Measurements from ENCODE around the gene CD226. TPM values are rescaled to one million over a fixed set of nuclear protein-coding genes. Genes with fewer than 3 reads are reported as not detected.
"Not testable (repeated sequence)": the region's sequence is repeated elsewhere in the genome, so short reads cannot be mapped to it uniquely, and the experiment has no call there.

CD226 gene
- total RNA-seq, 4 donors from 2014 or later: 0.17 to 2.7 (median 0.34) TPM

GRCh38 chr18:69870736-69871135 lies 76.9 kb downstream of the CD226 start:
- Histone ChIP-seq H3K27ac (replicated peaks in 1 of 4) (no peak overlapping the region), H3K9me3 (no peaks in the 10 kb centered on the region), H3K36me3 (no peaks in the 10 kb centered on the region), H3K4me3 (no peak overlapping the region), H3K27me3 (no peaks in the 10 kb centered on the region), H3K4me1 (no peaks in the 10 kb centered on the region)
- no peak for DNase-seq (ENCODE audit: extremely low spot score)
- intact Hi-C loops (cut with DNase I): no loop called here
- WGBS: 82% methylated on average over 4 of the region's 4 CpGs
- no peak for TF ChIP-seq CTCF (IDR thresholded peaks at IDR 0.05)
- no peak for TF ChIP-seq POLR2A (IDR thresholded peaks at IDR 0.05; ENCODE audit: low read depth)
- TF ChIP-seq POLR2AphosphoS5 (IDR thresholded peaks at IDR 0.05): no peak
- TF ChIP-seq EP300 (IDR thresholded peaks at IDR 0.05): no peak

- 91% methylated on average over 4 of the region's 4 CpGs for WGBS
- intact Hi-C loops (cut with DNase I): no loop called here
- Histone ChIP-seq H3K9me3 (no peaks in the 10 kb centered on the region), H3K36me3 (no peaks in the 10 kb centered on the region), H3K27me3 (no peaks in the 10 kb centered on the region), H3K4me3 (no peak overlapping the region), H3K4me1 (no peaks in the 10 kb centered on the region), H3K27ac (replicated peaks in 1 of 4) (no peak overlapping the region)
- TF ChIP-seq EP300 (IDR thresholded peaks at IDR 0.05) (no peak), POLR2A (IDR thresholded peaks at IDR 0.05; ENCODE audit: low read depth) (no peak), POLR2AphosphoS5 (IDR thresholded peaks at IDR 0.05) (no peak), CTCF (IDR thresholded peaks at IDR 0.05) (no peak)
- DNase-seq (ENCODE audit: extremely low spot score): no peak
Measured at GRCh38 chr18:69866212-69866611, 81.5 kb downstream of the CD226 start.

DNA sequence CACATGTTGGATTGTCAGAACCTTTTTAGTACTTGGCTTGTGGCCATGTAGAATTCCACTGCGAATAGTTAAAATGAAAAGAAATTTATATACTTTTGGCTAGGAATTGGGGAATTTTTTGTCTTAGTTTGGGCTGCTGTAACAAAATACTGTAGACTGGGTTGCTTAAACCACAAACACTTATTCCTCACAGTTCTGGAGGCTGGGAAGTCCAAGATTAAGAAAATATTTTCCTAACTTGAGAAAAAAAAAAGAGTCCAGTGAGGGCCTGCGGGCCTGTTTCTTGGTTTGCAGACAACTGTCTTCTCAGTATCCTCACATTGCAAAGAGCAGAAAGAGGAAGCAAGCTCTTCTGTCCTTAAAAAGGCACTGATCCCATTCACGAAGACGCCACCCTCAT lies 81.9 kb downstream of the CD226 start:
- Histone ChIP-seq H3K27ac (replicated peaks in 1 of 4) (no peak overlapping the region), H3K9me3 (no peaks in the 10 kb centered on the region), H3K36me3 (no peaks in the 10 kb centered on the region), H3K4me3 (no peak overlapping the region), H3K27me3 (no peaks in the 10 kb centered on the region), H3K4me1 (no peaks in the 10 kb centered on the region)
- WGBS: 56% methylated on average over 4 of the region's 4 CpGs
- no peak for DNase-seq (ENCODE audit: extremely low spot score)
- intact Hi-C loops (cut with DNase I): no loop called here
- TF ChIP-seq EP300 (IDR thresholded peaks at IDR 0.05) (no peak), POLR2AphosphoS5 (IDR thresholded peaks at IDR 0.05) (no peak), POLR2A (IDR thresholded peaks at IDR 0.05; ENCODE audit: low read depth) (no peak)

- whole genome bisulfite sequencing: 92% methylated on average over 6 of the region's 6 CpGs
- DNase-seq (ENCODE audit: extremely low spot score); intact Hi-C loops (cut with DNase I); H3K4me3 ChIP-seq; H3K27me3 ChIP-seq; H3K36me3 ChIP-seq; H3K4me1 ChIP-seq; H3K9me3 ChIP-seq; H3K27ac ChIP-seq (replicated peaks in 1 of 4): not testable (repeated sequence)
Measured at GRCh38 chr18:69864802-69865201, 82.9 kb downstream of the CD226 start.

DNA sequence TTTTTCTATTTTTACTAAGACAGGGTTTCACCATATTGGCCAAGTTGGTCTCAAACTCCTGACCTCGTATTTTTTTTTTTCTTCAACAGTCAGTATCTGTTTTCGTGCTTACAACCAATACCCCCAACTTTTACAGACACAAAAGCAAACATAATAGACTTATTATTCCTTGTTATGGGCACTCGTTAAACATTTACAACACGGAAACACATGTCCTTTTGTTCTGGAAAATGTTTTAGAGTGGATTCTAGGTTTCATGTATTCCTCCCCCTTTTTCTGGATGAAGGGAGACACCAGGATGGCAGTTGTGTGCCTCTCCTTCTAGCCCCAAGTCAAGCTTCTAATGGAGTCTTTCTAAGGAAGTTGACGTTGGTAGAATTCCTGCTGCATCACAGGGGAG lies 88.8 kb downstream of the CD226 start:
- intact Hi-C loops (cut with DNase I): no loop called here
- TF ChIP-seq POLR2A (IDR thresholded peaks at IDR 0.05; ENCODE audit: low read depth) (no peak), POLR2AphosphoS5 (IDR thresholded peaks at IDR 0.05) (no peak), CTCF (IDR thresholded peaks at IDR 0.05) (no peak), EP300 (IDR thresholded peaks at IDR 0.05) (no peak)
- H3K27ac ChIP-seq (replicated peaks in 1 of 4): no peak overlapping the region
- DNase-seq (ENCODE audit: extremely low spot score): no peak
- no peak overlapping the region for H3K4me3 ChIP-seq
- no peaks in the 10 kb centered on the region for H3K9me3 ChIP-seq
- WGBS: 91% methylated on average over 5 of the region's 5 CpGs
- H3K36me3 ChIP-seq: no peaks in the 10 kb centered on the region
- no peaks in the 10 kb centered on the region for H3K27me3 ChIP-seq
- H3K4me1 ChIP-seq: no peaks in the 10 kb centered on the region

DNA sequence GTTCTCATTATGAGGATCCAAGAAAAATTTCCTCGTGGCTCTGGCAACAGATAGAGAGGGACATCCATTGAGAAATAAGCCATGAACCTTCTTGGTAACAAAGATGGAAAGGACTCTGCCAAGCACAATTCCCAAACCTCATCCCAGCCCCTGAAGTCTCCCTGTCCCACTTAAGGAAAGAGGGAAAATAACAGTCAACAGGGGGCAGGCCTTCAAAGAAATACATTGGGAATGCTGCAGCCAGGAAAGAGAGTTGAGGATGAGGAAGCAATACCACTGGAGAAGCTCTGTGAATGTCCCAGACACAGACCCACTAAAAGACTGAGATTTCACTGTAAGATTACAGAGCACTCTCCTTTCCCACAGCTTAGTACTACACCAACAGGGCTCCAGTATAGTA lies 93.2 kb downstream of the CD226 start:
- Histone ChIP-seq H3K36me3 (no peaks in the 10 kb centered on the region), H3K4me3 (no peak overlapping the region), H3K27me3 (no peaks in the 10 kb centered on the region), H3K27ac (replicated peaks in 1 of 4) (no peak overlapping the region), H3K4me1 (no peaks in the 10 kb centered on the region), H3K9me3 (no peaks in the 10 kb centered on the region)
- TF ChIP-seq CTCF (IDR thresholded peaks at IDR 0.05) (no peak), POLR2AphosphoS5 (IDR thresholded peaks at IDR 0.05) (no peak), EP300 (IDR thresholded peaks at IDR 0.05) (no peak), POLR2A (IDR thresholded peaks at IDR 0.05; ENCODE audit: low read depth) (no peak)
- intact Hi-C loops (cut with DNase I): no loop called here
- no peak for DNase-seq (ENCODE audit: extremely low spot score)
- 100% methylated on average over 1 of the region's 1 CpG for WGBS

Data from esophagus muscularis mucosa (tissue), 4 donors.